Loucy (cell line): ENCODE measurements around the gene GPC3.

Source experiments
- H2AFZ ChIP-seq: fragments of 200-600 bp; sonication (generic); 2 replicates; pipeline ENCODE4 v1.6.0; 2016; ENCODE audit warnings: antibody characterized with exemption, mild to moderate bottlenecking, low read length, moderate library complexity
- H3F3A ChIP-seq: fragments of 200-600 bp; 2 replicates; pipeline ENCODE4 v1.6.0; 2016; ENCODE audit warnings: antibody characterized with exemption, low read depth, mild to moderate bottlenecking
- H3K27me3 ChIP-seq: fragments of 200-600 bp; sonication (generic); 2 replicates; pipeline ENCODE4 v1.6.1; 2014; ENCODE audit warnings: low read length, mild to moderate bottlenecking; ENCODE audit not compliant: insufficient read depth, poor library complexity, severe bottlenecking
- H3K36me3 ChIP-seq: fragments of 200-600 bp; sonication (generic); 2 replicates; pipeline ENCODE4 v1.6.1; 2016; ENCODE audit warnings: low read length; ENCODE audit not compliant: insufficient read depth
- H3K4me1 ChIP-seq: fragments of 200-600 bp; sonication (generic); 2 replicates; pipeline ENCODE4 v1.5.1; 2014; ENCODE audit warnings: low read length, mild to moderate bottlenecking; ENCODE audit not compliant: insufficient read depth, poor library complexity, severe bottlenecking
- H3K4me2 ChIP-seq: fragments of 200-600 bp; sonication (generic); 2 replicates; pipeline ENCODE4 v1.6.0; 2014; ENCODE audit warnings: antibody characterized with exemption, low read length, low read depth, mild to moderate bottlenecking; ENCODE audit not compliant: poor library complexity, severe bottlenecking
- H3K4me3 ChIP-seq: fragments of 200-600 bp; sonication (generic); 2 replicates; pipeline ENCODE4 v1.5.1; 2014; ENCODE audit warnings: low read length, mild to moderate bottlenecking, mixed read lengths; ENCODE audit not compliant: poor library complexity, severe bottlenecking
- H3K79me2 ChIP-seq: fragments of 200-600 bp; sonication (generic); 2 replicates; pipeline ENCODE4 v1.6.1; 2014; ENCODE audit warnings: low read length; ENCODE audit not compliant: insufficient read depth
- H3K9ac ChIP-seq: fragments of 200-600 bp; sonication (generic); 2 replicates; pipeline ENCODE4 v1.6.0; 2014; ENCODE audit warnings: mild to moderate bottlenecking, low read depth, low read length, moderate library complexity; ENCODE audit not compliant: poor library complexity, severe bottlenecking
- H3K9me2 ChIP-seq: fragments of 200-600 bp; sonication (generic); replicated peaks from 2 replicates; pipeline ENCODE4 v1.6.1; 2016; ENCODE audit warnings: low read depth, low read length, mixed read lengths
- H3K9me3 ChIP-seq: fragments of 200-600 bp; sonication (generic); 2 replicates; pipeline ENCODE4 v1.6.1; 2014; ENCODE audit warnings: mild to moderate bottlenecking, antibody characterized with exemption, low read length, low read depth; ENCODE audit not compliant: insufficient read depth
- H4K20me1 ChIP-seq: fragments of 200-600 bp; sonication (generic); 2 replicates; pipeline ENCODE4 v1.6.0; 2014; ENCODE audit warnings: antibody characterized with exemption, low read length, mild to moderate bottlenecking; ENCODE audit not compliant: insufficient read depth, poor library complexity, severe bottlenecking
- EZH2phosphoT487 ChIP-seq: fragments of 200-600 bp; IDR thresholded peaks from 2 replicates; pipeline ENCODE4 v1.6.1; 2018; ENCODE audit warnings: antibody characterized with exemption, mild to moderate bottlenecking, moderate library complexity, borderline replicate concordance
- TF ChIP-seq, protein P1 (sequence below): fragments of 200-600 bp; sonication (generic); conservative IDR thresholded peaks from 2 replicates; pipeline ENCODE4 v1.5.1; 2014; ENCODE audit warnings: mild to moderate bottlenecking, antibody characterized with exemption, low read length

The GPC3 gene

GRCh38 chrX:133495464-133496391 lies 489.7 kb downstream of the GPC3 start:
- Histone ChIP-seq H3K9me3 (no peaks in the 10 kb centered on the region), H2AFZ (no peak overlapping the region), H3K4me3 (no peak overlapping the region), H4K20me1 (no peaks in the 10 kb centered on the region), H3K79me2 (no peaks in the 10 kb centered on the region), H3F3A (no peaks in the 10 kb centered on the region), H3K4me2 (no peak overlapping the region), H3K9me2 (no peaks in the 10 kb centered on the region), H3K27me3 (no peaks in the 10 kb centered on the region), H3K36me3 (no peaks in the 10 kb centered on the region), H3K9ac (no peak overlapping the region), H3K4me1 (no peaks in the 10 kb centered on the region)
- TF ChIP-seq EZH2phosphoT487: no peak
- TF ChIP-seq, protein P1, sequence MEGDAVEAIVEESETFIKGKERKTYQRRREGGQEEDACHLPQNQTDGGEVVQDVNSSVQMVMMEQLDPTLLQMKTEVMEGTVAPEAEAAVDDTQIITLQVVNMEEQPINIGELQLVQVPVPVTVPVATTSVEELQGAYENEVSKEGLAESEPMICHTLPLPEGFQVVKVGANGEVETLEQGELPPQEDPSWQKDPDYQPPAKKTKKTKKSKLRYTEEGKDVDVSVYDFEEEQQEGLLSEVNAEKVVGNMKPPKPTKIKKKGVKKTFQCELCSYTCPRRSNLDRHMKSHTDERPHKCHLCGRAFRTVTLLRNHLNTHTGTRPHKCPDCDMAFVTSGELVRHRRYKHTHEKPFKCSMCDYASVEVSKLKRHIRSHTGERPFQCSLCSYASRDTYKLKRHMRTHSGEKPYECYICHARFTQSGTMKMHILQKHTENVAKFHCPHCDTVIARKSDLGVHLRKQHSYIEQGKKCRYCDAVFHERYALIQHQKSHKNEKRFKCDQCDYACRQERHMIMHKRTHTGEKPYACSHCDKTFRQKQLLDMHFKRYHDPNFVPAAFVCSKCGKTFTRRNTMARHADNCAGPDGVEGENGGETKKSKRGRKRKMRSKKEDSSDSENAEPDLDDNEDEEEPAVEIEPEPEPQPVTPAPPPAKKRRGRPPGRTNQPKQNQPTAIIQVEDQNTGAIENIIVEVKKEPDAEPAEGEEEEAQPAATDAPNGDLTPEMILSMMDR: no peak

- Histone ChIP-seq H2AFZ (no peak overlapping the region), H3K9me2 (no peaks in the 10 kb centered on the region), H4K20me1 (no peaks in the 10 kb centered on the region), H3K9ac (no peak overlapping the region), H3K27me3 (no peaks in the 10 kb centered on the region), H3K4me3 (no peak overlapping the region), H3K4me2 (no peak overlapping the region), H3K9me3 (no peaks in the 10 kb centered on the region), H3K79me2 (no peaks in the 10 kb centered on the region), H3K4me1 (no peaks in the 10 kb centered on the region), H3F3A (no peaks in the 10 kb centered on the region), H3K36me3 (no peaks in the 10 kb centered on the region)
- no peak for TF ChIP-seq EZH2phosphoT487
- TF ChIP-seq, protein P1: no peak
Measured at GRCh38 chrX:133493366-133493765, 492.0 kb downstream of the GPC3 start.

- no peak overlapping the region for H3K9ac ChIP-seq
- no peaks in the 10 kb centered on the region for H3K79me2 ChIP-seq
- H3K4me3 ChIP-seq: no peak overlapping the region
- H4K20me1 ChIP-seq: no peaks in the 10 kb centered on the region
- H3K4me1 ChIP-seq: no peaks in the 10 kb centered on the region
- no peaks in the 10 kb centered on the region for H3K9me3 ChIP-seq
- no peaks in the 10 kb centered on the region for H3K36me3 ChIP-seq
- H3F3A ChIP-seq: no peaks in the 10 kb centered on the region
- no peak overlapping the region for H3K4me2 ChIP-seq
- H3K27me3 ChIP-seq: no peaks in the 10 kb centered on the region
- H3K9me2 ChIP-seq: no peaks in the 10 kb centered on the region
- no peak overlapping the region for H2AFZ ChIP-seq
- TF ChIP-seq EZH2phosphoT487: no peak
- TF ChIP-seq, protein P1: no peak
Measured at GRCh38 chrX:133490955-133491354, 494.4 kb downstream of the GPC3 start.
